NCI-H1436 (cell line): ENCODE data around the gene SAPCD2.

Source experiments
- DNase-seq: peaks from one replicate; lab custom pipeline; 2025; lab: John Stamatoyannopoulos, UW

SAPCD2 gene

DNA sequence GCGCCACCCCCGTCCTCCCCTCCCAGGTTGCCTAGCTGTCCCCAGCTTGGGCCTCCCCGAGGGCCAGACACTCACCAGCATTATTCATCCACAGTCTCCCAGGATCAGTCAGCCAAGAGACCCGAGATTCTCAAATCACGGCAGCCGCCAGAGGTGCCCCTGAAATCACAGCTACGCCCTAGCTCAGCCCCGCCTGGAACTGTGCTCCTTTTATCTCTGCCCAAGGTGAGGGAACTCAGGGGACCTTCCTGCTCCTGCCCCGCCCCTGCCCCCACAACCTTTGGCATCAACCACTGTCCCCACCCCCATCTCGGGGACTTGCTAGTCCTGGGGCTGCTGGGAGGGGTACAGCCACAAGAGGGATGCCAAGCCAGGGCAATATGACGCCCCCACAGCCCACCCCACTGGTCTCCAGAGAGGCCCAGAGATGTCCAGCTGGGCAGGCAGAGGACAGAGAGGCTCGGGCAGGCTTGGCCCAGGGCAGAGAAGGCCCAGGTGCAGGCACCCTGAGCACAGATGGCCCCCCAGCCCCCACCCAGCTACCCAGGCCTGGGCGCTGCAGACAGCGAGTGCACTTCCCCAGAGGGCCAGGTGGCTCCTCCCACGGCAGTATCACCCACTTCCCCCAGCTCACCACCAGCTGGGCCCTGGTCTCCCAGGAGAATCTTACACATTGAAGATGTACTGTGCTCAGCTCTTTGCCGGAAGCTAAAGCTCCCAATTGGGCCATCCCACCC lies 38.3 kb downstream of the SAPCD2 start, which contains the start of gene FUT7:
TSS of gene FUT7 (minus strand) at position 185 of the 737 bp plus-strand sequence. CDS start at position 88, 97 bp downstream.
- DNase-seq, result peak; percentile 56

DNA sequence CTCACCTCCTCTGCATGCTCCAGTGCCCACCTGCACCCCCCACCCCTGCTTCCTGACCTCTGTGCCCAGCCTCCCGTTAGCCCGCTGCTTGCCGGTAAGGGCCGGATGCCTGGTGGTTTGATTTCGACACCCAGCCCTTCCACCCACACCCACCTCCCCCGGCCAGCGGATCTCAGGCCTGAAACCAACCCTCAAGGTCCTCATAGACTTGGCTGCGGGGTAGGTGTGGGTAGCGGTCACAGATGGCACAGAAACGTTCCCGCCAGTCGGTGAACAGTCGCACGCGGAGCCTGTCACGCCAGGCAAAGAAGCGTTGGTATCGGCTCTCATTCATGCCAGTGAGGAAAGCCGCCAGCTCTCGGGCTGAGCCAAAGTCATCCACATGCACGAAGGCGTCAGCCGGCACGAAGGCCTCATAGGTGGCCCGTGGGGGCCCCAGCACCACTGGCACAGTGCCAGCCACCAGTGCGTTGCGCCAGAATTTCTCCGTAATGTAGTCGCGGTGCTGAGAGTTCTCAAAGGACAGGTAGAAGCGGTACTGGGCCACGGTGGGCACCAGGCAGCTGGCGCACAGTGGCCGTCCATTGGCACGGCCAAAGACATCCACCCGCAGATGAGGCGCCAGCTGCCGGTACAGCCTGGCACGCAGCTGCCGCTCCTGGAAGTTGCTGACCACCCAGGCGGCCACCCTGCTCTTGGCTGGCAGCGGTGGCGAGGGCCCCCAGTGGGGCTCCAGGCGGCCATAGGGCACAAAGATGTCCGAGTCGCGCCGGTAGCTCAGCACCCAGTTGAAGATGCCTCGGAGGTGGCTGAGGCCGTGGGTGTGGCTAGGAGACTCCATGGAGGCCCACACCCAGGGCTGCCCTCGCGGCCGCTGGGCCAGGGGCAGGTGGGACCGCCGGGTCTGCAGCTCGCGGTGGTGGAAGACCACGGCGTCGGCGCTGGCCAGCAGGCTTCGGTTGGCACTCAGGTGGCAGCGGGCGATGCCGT lies 39.5 kb downstream of the SAPCD2 start:
- DNase-seq, result no peak

DNA sequence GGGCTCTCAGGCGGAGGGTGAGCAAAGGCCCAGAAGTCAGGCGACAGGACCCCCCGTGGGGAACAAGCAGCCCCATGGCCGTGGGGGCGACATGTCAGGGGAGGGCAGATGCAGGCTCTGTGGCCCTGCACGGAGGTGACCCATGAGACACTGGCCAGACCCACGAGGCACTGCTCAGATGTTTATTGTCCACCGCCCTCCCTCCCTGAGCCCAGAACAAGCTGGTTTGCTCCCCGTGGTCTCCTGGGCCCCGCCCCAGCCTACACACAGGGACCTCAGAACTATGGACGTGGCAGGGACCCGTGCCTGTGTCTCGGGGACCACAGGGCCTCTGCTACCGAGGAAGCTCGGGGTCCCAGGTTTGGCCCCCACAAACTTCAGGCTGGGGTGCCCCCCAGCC lies 40.4 kb downstream of the SAPCD2 start:
- no peak for DNase-seq

DNA sequence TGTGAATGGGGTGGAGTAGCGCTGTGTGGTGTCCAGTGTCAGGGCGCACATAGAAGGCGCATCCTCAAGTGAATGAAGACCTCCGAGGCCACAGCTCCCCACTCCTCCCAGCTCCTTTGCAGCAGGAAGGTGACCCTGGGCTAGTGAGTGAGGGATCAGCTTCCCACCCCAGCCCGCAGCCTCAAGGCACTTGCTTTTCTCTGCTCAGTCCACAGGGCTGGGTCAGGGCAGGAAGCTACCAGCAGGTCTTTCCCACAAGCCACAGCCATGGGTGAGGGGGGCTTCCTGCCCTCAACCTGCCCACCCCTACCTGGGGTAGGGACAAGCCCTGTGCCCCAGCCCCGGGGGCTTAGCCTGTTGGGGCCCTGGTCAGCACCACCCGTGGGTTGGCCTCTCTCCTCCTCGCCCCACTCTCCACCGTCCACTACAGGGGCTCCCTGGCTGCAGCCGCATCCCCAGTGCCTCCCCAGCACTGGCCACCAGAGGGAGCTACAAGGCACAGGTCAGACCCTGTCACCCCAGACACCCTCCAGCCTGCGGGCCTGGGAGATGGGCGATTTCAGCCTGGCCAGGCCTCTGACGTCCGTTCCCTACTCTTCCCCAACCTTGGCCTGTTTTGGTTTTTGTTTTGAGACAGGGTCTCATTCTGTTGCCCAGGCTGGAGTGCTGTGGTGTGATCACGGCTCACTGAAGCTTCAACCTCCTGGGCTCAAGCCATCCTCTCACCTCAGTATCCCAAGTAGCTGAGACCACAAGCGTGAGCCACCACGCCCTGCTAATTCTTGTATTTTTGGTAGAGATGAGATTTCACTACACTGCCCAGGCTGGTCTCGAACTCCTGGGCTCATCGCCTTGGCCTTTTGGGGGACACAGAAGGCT lies 41.1 kb downstream of the SAPCD2 start:
- DNase-seq, result peak; percentile 35

DNA sequence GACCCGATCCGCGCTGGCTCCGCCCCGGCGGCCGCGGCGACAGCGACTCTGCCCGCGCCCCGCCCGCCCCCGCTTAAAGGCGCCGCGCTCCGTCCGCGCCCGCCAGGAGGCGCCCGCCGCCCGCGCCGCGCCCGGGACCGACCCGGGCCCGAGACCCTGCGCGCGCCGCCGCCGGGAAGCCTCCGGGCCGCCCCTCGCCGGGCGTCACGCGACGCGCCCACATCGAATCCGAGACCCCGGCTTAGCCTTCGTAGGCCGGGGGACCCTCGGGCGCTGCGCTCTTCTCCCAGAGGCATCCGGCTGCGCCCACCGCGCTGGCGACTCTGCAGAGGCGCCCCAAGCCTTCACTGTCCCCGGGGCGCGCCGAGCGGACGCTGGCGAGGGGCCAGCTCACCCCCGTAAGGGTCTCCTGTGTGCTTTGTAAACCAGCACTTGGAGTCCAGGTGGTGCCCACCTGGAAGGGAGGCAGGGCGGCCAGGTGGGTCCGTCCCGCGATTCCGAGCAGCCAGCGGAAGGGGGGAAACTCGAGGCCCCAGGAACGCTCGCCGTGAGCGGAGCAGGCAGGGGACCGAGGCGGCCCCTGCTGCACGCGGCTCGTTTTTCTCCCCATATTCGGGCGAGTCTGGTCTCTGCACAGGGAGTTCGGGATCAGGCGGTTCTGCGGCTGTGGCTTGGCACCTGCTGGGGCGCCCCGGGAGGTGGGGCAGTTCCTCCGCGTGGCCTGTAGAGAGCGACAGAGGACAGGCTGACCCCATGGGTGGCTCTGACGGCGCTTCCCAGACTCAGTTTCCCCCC lies 41.9 kb downstream of the SAPCD2 start:
- DNase-seq, result peak; percentile 64

DNA sequence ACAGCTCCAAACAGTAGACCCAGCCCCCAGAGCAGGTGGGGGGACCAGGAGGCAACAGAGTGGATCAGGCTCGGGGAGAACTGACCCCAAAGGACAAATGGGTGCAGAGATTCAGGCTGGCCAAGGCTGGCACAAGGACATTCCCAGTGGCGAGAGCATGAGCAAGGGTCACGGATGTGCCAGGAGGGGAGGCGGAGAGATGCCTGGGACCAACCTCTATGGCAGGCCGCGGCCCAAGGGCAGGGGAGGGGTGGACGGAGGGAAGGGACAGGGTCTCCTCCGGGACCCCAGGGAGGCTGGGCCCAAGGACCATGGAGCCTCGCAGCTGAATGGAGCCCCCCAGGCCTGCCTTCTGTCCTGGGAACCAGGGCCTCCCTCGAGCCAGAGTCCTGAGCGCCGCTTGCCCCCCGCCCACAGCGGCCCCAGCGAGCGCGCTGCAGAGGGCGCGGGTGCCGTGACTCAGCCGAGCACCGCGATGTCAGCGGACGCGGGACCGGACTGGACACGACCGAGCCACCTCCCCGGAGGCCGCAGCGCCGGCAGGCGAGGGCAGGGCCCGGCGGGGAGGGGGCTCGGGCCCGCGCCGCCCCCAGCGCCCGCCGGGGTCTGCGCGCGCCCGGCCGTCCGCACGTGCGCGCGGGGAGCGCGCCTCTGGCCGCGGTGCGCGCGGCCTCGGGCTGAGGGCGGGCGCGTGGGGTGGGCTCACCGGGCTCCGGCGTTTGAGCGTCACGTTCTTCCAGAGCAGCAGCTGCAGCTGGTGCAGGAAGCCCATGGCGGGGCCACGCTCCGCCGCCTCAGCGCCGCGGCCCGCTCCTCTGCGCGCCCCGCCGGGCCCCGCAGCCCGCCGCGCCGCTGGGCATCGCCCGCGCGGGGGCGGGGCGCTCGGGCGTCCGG lies 42.7 kb downstream of the SAPCD2 start, which contains the start of gene ABCA2:
TSS of gene ABCA2 (minus strand) at position 869 of the 894 bp plus-strand sequence. CDS start at position 772, 97 bp downstream.
- DNase-seq, result no peak

DNA sequence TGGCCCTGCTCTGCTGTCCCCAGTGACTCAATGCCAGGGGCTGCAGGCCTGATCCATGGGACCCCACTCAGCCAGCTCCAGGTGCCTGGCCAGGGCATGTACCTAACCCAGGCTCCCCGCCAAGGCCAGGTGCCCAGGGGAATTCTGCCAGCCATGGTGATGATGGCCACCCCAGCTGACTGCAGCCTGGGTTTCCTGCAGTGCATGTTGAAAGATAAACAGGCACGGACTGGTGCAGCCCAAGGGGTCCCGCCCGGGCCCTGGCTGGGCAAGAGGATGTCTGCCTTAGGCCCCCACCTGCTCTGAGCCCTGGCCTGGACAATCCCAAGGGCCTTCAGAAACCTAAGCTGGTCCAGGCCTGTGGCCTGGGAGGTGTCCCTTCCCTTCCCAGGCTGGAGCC lies 43.5 kb downstream of the SAPCD2 start:
- no peak for DNase-seq

DNA sequence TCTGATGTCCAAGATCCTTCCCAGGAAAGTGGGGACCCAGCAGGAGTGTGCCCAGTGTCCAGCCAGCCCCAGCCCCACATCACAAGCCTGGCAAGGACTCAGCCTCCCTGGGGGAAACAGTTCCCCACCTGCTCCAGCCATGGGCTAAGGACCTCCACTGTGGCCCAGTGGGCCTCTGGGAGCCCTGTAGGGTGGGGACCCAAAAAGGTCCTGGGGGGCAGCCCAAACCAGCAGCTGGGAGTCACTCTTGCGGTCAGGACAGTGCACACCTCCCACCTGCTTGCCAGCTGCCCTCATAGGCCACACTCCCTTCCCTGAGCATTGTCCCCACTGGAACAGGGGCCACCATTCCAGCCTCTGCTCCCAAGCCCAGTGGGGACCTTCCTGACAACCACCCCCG lies 44.0 kb downstream of the SAPCD2 start:
- no peak for DNase-seq

DNA sequence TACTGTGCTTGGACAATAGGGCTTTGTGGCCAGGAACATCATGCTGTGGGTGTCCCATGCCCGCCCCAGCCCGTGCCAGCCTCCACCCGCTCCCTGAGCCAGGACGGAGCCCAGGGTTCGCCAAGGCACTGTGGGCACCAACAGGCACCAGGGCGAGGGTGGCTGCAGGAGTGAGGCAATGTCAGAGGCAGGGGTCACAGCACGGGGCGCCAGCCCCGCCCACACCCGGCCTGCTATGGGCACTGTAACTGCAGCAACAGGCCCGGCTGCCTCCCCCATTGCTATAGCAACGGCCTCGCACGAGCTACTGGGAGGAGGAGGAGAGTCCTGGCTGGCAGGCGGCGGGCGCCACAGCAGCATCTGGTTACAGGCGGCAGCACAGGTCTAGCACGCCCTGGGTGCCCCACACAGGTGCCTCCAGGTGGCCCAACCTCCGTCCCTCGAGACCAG lies 44.8 kb downstream of the SAPCD2 start:
- DNase-seq, result peak; percentile 87

DNA sequence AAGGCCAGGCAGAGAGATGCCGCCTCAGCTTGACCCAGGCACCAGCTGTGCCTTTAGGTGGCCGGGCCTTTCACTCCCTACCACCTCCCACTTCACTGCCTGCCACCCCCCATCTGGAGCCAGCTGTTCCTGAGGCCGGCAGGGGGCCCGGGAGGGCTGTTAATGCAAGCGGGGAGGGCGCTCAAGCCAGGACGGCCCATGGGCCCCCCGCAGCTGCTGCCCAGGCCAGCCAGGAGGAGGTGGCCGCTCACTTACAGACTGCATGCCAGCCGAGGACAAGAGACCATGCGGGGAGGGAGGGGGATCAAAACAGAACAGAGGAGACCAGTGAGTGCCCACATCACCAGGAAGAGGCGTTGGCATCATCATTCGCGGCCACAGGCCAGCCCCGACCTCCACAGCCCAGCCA lies 46.8 kb downstream of the SAPCD2 start:
- no peak for DNase-seq

DNA sequence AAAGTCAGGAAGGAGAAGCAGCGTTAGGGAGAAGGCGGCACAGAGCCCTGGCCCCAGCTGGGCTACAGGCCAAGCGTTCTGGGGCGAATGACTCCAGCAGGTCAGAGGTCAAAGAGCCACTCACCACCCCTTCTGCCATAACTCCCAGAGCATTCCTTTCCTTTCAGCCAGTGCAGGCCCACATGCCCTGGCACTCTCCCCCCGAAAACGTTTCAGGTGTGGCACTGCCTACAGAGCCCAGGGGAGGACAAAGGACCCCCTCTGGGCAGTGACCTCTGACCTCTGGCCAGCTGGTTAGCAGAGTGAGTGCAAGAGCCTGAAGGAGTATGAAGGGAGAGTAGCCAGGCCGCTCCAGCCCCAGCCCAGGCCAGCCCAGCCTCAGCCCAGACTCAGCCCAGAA lies 47.2 kb downstream of the SAPCD2 start:
- no peak for DNase-seq

DNA sequence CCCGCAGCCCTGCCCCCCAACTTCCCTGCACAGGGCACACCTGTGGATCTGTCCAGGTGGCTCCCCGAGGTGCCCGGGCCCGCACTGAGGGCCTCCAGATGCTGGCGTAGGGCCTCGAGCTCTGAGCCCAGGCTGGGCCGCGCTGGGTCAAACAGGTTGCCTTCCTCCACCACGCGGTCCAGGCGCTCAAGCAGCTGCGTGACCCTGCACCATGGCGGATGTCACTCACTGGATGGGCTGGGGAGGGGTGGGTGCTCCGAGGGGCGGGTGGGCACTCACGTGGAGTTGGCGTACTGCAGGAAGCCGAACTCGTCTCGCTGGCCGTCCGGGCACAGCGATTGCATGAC lies 47.7 kb downstream of the SAPCD2 start:
- DNase-seq, result no peak

DNA sequence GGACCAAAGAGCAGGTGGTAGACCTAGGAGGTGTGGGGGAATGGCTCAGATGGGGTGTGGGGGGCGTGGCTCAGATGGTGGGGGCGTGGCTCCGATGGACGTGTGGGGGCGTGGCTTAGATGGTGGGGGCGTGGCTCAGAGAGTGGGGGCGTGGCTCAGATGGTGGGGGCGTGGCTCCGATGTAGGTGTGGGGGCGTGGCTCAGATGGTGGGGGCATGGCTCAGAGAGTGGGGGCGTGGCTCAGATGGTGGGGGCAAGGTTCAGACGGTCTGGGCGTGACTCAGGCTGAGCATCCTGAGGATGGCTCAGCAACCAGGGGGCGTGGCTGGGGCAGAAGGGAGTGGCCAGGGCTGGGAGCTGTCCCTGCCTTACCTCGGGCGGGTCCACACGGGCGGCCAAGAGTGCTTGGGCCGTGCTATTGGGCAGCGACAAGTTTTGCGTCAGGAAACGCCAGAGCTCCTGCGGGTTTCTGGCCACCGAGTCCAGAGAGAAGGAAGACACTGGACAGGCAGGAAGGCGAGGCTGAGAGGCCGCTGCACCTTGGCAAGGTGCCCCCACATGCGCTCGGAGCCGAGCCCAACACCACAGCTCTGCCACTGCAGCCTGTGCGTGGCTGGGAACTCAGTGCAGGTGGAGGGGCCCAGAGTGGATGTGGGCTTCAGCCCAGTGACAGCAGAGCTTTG lies 48.2 kb downstream of the SAPCD2 start:
- DNase-seq, result peak; percentile 23

DNA sequence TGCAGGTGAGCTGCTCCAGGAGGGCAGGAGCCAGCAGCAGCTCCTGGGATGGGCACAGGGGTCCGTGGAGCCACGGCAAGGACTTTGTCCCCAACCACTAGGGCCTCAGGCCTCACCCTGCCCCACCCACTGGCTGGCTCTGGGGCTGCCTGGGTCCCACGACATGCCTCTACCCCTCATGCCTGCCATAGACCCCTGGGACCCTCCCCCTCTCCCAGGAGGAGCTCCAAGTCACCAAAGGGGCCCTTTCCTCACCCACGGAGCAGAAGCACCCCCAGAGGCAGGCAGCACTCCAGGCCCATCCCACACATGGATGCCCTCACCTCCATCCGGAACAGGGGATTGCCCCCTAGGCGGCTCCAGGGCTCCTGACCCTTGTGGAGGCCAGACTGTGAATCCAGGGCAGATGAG lies 48.8 kb downstream of the SAPCD2 start:
- no peak for DNase-seq

DNA sequence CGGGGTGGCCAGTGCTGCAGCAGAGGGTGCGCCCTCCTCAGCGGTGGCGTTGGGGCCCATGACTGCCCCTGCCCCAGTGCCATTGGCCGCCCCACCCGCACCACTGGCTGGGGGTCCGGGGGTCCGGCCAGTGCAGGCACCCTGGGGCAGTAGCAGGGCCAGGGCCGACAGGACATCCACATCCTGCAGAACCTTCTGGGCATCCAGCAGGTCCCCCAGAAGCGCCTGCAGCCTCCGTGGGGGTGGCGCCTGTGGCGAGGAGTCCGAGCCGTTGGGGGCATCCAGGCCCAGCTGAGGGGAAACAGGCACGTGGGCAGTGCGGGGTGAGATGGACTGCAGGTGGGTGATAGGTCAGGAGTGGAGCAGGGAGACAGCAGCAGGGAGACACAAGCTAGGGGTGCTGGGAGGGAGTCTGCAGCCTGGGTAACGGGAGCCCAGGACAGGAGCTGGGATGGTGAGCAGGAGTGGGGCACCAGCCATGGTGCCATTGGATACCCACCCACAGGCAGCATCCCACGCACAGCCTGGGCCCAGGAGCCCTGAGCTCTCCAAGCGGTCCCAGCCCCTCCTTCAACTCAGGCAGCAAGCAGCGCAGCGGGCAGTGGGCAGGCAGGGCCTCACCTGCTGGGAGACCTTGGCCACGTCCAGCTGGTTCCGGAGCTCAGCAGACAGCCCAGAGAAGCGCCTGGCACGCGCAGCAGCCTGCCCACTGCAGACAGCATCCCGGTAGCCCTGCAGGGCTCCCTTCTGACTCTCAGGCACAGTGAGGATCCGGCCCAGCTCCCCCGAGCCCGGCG lies 49.4 kb downstream of the SAPCD2 start:
- no peak for DNase-seq

DNA sequence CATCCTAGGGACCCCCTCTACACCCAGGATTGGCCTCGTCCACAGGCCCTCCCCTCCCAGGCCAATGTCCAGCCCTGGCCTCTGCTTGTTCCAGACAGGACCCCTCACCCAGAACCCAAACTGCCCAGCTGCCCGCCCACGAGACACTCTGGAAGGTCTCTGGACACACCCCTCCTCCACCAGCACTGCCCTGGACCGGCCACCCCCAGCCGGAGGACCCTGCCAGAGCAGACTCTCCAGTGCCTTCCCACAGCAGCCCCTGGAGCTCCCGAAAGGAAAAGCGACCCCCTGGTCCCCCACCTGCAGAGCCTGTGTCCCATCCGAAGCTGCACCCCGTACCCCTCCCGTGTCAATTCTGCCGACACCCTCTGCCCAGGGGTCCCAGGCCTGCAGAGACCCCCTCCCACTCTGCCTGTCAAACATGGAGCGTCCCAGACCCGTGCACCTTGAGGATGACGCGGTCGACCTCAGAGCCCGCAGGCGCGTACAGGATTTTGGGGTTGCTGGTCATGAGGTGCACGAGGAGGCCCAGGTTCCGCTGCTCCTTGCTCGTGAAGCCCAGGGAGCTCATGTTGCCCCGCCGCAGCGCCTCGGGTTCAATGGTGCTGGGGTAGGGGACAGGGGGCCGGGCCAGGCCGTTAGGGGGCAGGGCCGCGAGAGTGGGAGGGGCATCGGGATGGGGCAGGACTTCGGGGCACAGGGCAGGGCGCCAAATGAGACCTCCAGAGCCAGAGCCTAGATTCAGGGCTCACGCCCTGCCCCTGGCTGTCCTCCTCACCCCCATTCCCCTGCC lies 50.3 kb downstream of the SAPCD2 start:
- no peak for DNase-seq

DNA sequence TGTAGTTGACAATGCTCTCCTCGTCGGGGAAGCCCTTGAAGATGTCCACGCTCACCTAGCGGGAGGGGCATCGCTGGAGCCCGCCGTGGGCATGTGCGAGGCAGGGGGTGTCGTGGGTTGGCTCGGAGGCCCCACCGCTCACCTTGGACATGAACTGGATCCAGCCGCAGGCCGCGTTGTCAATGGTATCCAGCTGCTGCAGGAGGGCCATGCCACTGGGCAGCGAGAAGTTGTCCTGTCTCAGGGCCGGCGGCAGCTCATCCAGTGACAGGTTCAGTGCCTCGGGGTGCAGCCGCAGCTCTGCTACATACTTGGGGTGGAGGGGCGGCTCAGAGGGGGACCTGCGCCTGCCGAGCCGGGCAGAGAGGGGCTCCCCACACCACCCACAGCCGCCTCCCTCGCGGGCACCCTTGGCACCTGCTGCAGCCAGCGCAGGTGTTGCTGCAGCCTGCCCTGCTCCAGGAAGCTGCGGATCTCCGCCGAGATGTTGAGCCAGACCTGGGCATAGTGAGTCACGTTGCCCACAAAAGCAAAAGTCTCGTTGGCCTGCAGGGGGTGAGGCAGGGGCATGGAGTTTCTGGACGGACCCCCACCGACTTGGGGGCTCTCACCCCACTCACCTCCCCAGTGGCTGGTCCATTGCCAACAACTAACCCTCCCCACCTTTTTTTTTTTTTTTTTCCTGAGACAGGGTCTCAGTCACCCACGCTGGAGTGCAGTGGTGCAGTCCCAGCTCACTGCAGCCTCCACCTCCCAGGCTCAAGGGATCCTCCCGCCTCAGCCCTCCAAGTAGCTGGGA lies 51.4 kb downstream of the SAPCD2 start:
- DNase-seq, result no peak
